ENCODE measurements around the gene OPCML. TPM values are rescaled to one million over a fixed set of nuclear protein-coding genes. Genes with fewer than 3 reads are reported as not detected.

Gene OPCML
- total and polyA plus RNA-seq, 2 donors from 2014 or later = 0.77 to 1.1 TPM

DNA sequence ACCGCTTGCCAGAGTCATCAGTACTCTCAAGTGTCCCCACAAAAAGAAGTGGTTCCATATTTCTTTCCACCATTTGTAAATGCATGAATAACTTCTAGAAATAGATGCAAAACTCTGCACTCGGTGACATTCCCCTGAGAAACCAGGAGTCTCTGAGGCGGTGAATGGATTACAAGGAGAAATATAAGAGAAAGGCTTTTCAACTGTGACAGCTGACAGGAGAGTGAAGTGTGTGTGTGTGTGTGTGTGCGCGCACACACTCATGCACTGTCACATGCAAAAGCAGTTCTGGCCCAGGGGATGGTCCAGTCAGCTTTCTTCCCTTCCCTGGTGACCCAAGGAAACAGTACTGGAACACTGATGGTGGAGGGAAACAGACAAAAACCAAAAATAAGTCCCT, 710.0 kb downstream of the OPCML start:
- TF ChIP-seq, protein P1, sequence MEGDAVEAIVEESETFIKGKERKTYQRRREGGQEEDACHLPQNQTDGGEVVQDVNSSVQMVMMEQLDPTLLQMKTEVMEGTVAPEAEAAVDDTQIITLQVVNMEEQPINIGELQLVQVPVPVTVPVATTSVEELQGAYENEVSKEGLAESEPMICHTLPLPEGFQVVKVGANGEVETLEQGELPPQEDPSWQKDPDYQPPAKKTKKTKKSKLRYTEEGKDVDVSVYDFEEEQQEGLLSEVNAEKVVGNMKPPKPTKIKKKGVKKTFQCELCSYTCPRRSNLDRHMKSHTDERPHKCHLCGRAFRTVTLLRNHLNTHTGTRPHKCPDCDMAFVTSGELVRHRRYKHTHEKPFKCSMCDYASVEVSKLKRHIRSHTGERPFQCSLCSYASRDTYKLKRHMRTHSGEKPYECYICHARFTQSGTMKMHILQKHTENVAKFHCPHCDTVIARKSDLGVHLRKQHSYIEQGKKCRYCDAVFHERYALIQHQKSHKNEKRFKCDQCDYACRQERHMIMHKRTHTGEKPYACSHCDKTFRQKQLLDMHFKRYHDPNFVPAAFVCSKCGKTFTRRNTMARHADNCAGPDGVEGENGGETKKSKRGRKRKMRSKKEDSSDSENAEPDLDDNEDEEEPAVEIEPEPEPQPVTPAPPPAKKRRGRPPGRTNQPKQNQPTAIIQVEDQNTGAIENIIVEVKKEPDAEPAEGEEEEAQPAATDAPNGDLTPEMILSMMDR (IDR thresholded peaks at IDR 0.05; ENCODE audit: borderline replicate concordance, extremely low read depth, insufficient read depth) = no peak

DNA sequence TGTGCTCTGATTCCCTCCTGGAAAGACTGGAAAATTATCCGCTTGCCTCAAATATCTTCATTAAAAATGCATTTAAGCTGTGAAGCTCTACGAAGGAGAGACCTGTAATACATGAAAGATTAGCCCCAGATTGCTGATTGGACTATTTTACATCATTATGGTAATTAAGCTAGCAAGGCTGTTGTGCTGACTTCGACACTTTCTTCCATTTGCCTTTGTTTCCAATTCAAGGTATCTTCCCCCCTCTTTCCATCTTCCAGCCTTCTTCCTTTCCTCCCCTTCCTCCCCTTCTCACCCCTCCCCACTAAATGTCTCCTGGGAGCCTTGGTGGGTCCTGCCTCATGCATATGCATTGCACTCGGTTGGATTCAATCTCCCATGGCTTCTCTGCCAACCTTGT, 710.8 kb downstream of the OPCML start:
- no peaks in the 10 kb centered on the region for H3K4me1 ChIP-seq (ENCODE audit: control insufficient read depth in 2 of 3, insufficient read depth in 2 of 3, low read depth in 1 of 3, low read length in 3 of 3)
- no peaks in the 10 kb centered on the region for H3K36me3 ChIP-seq (ENCODE audit: control insufficient read depth in 2 of 3, insufficient read depth in 3 of 3, low read length in 3 of 3)
- TF ChIP-seq, protein P1 (IDR thresholded peaks at IDR 0.05; ENCODE audit: borderline replicate concordance, extremely low read depth, insufficient read depth) = no peak
- no peak overlapping the region for H3K27ac ChIP-seq (ENCODE audit: low read depth in 2 of 2, low read length in 2 of 2)
- no peaks in the 10 kb centered on the region for H3K9me3 ChIP-seq (ENCODE audit: control insufficient read depth in 2 of 3, insufficient read depth in 1 of 3, low read length in 3 of 3)
- no peak overlapping the region for H3K4me3 ChIP-seq (ENCODE audit: low read length in 3 of 3)
- no peak overlapping the region for H3K9ac ChIP-seq (ENCODE audit: low read length in 3 of 3)
- DNase-seq = no peak
- intact Hi-C loops (cut with DNase I) = no loop called here
- H3K27me3 ChIP-seq (ENCODE audit: control insufficient read depth, insufficient read depth, low read length) = no peaks in the 10 kb centered on the region
- no peak for FAIRE-seq

More for the DNA sequence above, 710.0 kb downstream of the OPCML start:
- Histone ChIP-seq H3K27ac (ENCODE audit: low read depth in 2 of 2, low read length in 2 of 2) (no peak overlapping the region), H3K36me3 (ENCODE audit: control insufficient read depth in 2 of 3, insufficient read depth in 3 of 3, low read length in 3 of 3) (no peaks in the 10 kb centered on the region), H3K27me3 (ENCODE audit: control insufficient read depth, insufficient read depth, low read length) (no peaks in the 10 kb centered on the region), H3K9me3 (ENCODE audit: control insufficient read depth in 2 of 3, insufficient read depth in 1 of 3, low read length in 3 of 3) (no peaks in the 10 kb centered on the region), H3K4me3 (ENCODE audit: low read length in 3 of 3) (no peak overlapping the region), H3K9ac (ENCODE audit: low read length in 3 of 3) (no peak overlapping the region), H3K4me1 (ENCODE audit: control insufficient read depth in 2 of 3, insufficient read depth in 2 of 3, low read depth in 1 of 3, low read length in 3 of 3) (no peaks in the 10 kb centered on the region)
- FAIRE-seq (no peak), DNase-seq (no peak)
- intact Hi-C loops (cut with DNase I) = no loop called here

DNA sequence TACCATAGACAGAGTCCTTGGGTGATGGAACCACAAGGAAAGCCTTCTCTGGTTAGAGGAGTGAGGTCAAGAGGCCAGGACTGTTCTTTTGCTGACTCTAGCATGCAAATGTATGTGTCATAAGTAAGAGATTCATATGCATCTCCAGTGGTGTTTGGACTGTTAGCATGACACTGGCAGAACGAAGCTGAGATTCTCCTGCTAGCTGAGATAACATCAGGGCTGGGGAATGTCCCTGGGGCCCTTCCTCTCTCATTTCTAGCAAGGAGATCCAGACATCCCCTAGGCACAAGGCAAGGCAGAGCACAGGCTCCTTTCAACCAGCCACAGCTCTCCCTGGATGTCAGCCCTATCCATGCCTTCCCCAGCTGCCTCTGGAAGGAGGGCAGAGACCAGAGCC, 711.3 kb downstream of the OPCML start:
- H3K9ac ChIP-seq (ENCODE audit: low read length in 3 of 3) = no peak overlapping the region
- H3K4me3 ChIP-seq (ENCODE audit: low read length in 3 of 3) = no peak overlapping the region
- DNase-seq (no peak), FAIRE-seq (no peak)
- intact Hi-C loops (cut with DNase I) = no loop called here
- H3K4me1 ChIP-seq (ENCODE audit: control insufficient read depth in 2 of 3, insufficient read depth in 2 of 3, low read depth in 1 of 3, low read length in 3 of 3) = no peaks in the 10 kb centered on the region
- H3K27ac ChIP-seq (ENCODE audit: low read depth in 2 of 2, low read length in 2 of 2) = no peak overlapping the region
- no peaks in the 10 kb centered on the region for H3K27me3 ChIP-seq (ENCODE audit: control insufficient read depth, insufficient read depth, low read length)
- TF ChIP-seq, protein P1 (IDR thresholded peaks at IDR 0.05; ENCODE audit: borderline replicate concordance, extremely low read depth, insufficient read depth) = no peak
- H3K36me3 ChIP-seq (ENCODE audit: control insufficient read depth in 2 of 3, insufficient read depth in 3 of 3, low read length in 3 of 3) = no peaks in the 10 kb centered on the region
- H3K9me3 ChIP-seq (ENCODE audit: control insufficient read depth in 2 of 3, insufficient read depth in 1 of 3, low read length in 3 of 3) = no peaks in the 10 kb centered on the region

DNA sequence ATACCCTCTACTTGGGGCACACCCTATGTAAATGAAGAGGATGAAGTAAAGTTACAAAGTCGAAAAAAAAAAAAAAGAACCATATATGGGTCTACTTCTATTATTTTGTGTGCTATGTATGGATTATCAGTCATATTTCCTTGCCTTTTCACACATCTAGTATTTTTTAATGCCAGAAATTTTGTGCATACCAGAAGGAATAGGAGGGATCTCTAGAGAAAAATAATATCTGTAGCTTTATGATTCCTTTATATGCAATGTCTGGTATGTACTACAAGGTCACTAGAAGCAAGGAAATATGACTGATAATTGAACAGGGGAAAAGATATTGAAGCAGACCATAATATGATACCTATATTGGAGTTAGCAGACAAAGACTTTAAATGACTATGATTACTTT, 713.4 kb downstream of the OPCML start:
- TF ChIP-seq, protein P1 (IDR thresholded peaks at IDR 0.05; ENCODE audit: borderline replicate concordance, extremely low read depth, insufficient read depth) = no peak
- no peak overlapping the region for H3K9ac ChIP-seq (ENCODE audit: low read length in 3 of 3)
- intact Hi-C loops (cut with DNase I) = no loop called here
- no peak overlapping the region for H3K4me3 ChIP-seq (ENCODE audit: low read length in 3 of 3)
- no peak for DNase-seq
- peaks cover 0 to 3% (median 0%) of the 10 kb centered on the region in 3 donors for H3K4me1 ChIP-seq (ENCODE audit: control insufficient read depth in 2 of 3, insufficient read depth in 2 of 3, low read depth in 1 of 3, low read length in 3 of 3)
- no peak overlapping the region for H3K27ac ChIP-seq (ENCODE audit: low read depth in 2 of 2, low read length in 2 of 2)
- H3K27me3 ChIP-seq (ENCODE audit: control insufficient read depth, insufficient read depth, low read length) = no peaks in the 10 kb centered on the region
- no peaks in the 10 kb centered on the region for H3K9me3 ChIP-seq (ENCODE audit: control insufficient read depth in 2 of 3, insufficient read depth in 1 of 3, low read length in 3 of 3)
- H3K36me3 ChIP-seq (ENCODE audit: control insufficient read depth in 2 of 3, insufficient read depth in 3 of 3, low read length in 3 of 3) = no peaks in the 10 kb centered on the region
- no peak for FAIRE-seq

Data from kidney (tissue), 14 donors.